HG03575 (cell line): ENCODE results near the gene HAPLN2.
"Not testable (repeated sequence)": the region's sequence is repeated elsewhere in the genome, so short reads cannot be mapped to it uniquely, and the experiment has no call there.

Experiments used
- ATAC-seq: cut with Tn5 transposase; IDR thresholded peaks from one replicate; pipeline ENCODE4 v1.9.1; 2021; ENCODE audit not compliant: unreplicated experiment, insufficient number of reproducible peaks, low FRiP score; ENCODE audit errors: extremely low read depth

HAPLN2 gene

DNA sequence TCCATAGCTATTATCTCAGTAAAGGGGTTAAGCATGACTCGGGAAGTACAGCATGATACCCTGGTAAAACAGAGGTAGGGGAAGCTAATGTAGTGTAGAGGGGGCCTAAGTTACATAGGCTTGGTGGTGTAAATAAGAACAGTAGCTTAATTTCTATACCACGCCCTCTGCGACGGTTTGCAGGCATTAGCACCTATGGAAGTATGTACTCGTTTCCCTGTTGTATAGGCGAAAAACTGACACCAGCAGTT is 28.1 kb upstream of the HAPLN2 start:
- no peak for ATAC-seq

DNA sequence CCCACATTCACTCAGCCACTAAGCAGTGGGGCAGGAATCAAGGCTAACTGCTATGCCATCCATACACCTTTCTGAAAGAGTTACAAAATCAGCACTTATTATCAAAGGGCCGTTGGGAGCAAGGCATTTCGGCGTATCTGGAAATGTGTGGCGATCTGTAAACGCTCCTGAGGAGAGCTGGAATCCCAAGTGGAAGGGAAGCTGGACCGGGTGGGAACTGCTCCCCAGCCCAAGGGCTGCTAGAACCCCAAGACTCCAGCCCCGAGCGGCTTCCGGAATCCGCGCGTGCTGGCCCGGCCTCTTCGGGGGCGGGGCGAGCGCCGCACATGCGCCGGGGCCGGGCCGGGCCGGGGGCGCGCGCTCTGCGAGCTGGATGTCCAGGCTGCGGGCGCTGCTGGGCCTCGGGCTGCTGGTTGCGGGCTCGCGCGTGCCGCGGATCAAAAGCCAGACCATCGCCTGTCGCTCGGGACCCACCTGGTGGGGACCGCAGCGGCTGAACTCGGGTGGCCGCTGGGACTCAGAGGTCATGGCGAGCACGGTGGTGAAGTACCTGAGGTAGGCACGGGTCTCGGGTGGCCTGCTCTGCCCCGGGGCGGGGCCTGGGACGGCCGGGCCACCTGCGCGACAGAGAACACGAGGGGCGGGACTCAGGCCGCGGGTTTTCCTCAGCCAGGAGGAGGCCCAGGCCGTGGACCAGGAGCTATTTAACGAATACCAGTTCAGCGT is 27.6 kb upstream of the HAPLN2 start, which contains the start of gene NAXE:
NAXE (plus strand) TSS at position 345 of the 726 bp plus-strand sequence; CDS start at position 374, 29 bp downstream.
- no peak for ATAC-seq

DNA sequence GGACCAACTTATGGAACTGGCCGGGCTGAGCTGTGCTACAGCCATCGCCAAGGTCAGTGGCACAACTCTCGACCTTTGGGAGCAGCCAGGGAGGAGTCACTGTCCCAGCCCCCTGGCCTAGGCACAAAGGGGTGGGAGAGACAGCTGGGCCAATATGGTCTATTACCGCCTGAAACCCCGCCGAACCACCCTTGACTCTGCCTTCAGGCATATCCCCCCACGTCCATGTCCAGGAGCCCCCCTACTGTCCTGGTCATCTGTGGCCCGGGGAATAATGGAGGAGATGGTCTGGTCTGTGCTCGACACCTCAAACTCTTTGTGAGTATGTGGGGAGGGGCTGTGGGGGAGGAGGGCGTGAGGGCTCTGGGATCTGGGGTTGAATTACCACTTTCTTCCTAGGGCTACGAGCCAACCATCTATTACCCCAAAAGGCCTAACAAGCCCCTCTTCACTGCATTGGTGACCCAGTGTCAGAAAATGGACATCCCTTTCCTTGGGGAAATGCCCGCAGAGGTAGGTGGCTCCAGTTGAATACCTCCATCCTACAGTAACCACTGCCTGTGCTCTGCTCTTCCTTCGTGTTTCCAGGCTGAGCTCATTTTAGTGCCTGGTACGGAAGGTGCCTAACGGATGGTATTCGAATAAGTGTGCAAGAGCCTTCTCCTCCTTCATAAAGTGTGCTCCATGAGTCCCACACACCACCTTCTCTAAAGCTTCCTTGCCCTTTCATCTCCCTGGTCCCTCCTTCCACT is 26.9 kb upstream of the HAPLN2 start:
- no peak for ATAC-seq

DNA sequence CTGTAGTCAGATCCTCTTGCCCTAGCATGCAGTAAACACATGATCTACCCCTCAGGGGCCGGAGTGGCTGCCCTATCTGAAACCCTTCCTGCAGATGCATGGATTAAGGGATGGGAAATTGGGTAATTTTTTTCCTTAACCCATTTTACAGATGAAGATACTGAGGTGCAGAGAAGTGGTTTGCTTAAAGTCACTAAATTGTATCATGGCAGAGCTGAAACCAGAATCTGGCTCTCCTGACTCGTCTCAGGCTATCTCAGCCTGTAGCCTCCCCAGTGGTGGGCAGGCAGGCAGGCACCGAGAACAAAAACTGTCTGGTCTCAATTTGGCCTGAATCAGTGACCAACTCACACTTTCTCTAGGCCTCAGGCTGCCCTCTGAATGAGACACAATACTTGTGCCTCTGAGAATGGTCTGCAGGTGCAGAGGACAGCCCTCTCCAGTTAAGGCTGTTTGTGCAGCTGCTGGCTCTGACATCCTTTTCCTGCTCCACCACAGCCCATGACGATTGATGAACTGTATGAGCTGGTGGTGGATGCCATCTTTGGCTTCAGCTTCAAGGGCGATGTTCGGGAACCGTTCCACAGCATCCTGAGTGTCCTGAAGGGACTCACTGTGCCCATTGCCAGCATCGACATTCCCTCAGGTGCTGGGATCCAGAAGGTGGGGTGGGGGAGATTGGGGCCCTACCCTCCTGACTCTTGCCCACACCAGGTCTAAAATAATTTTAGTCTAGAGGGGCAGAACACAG is 26.1 kb upstream of the HAPLN2 start:
- ATAC-seq, result no peak

DNA sequence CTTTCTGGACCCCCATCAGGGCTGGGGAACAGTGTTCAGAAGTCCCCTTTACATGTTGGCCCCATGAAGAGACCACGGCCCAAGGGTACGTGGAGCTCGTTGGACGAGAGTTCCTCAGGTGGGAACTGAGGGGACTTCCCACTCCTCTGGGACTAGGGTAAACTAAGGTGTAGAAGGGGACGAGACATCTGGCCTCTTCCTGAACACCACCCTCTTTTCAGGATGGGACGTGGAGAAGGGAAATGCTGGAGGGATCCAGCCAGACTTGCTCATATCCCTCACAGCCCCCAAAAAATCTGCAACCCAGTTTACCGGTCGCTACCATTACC is 25.6 kb upstream of the HAPLN2 start:
- no peak for ATAC-seq

DNA sequence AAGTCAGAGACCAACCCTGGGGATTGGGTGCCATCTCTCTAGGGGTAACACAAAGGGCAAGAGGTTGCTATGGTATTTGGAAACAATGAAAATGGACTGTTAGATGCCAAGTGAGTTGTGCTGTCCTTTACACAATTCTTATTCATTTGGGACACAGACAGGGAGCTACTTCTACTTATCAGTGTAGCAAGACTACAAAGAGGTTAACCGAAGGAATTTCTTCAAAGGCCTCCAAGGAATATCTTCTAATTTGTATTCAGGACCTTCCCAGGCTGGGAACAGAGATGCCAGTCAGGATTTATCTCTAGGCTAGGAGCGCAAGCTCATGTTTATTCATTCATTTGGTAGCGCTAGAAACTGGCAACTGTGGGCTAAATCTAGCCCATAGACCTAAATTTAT is 25.0 kb upstream of the HAPLN2 start:
- no peak for ATAC-seq

DNA sequence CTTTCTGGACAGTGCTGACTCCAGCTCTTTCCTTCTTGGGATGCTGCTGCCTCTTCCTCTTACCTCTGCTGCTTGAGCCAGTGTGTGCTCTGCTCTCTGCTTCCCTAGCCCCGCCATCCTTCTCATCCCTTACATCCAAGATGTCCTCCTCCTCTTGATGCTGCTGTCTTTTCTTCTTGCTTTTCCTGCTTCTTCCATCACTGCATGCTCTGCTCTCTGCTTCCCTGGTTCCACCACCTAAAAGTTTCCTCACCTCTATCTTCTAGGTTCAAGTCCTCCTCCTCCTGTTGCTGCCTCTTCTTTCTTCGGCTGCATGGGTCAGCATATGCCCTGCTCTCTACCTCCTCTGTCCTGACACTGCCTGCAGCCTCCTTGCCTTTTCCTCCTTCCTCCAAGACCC is 24.2 kb upstream of the HAPLN2 start:
- no peak for ATAC-seq

DNA sequence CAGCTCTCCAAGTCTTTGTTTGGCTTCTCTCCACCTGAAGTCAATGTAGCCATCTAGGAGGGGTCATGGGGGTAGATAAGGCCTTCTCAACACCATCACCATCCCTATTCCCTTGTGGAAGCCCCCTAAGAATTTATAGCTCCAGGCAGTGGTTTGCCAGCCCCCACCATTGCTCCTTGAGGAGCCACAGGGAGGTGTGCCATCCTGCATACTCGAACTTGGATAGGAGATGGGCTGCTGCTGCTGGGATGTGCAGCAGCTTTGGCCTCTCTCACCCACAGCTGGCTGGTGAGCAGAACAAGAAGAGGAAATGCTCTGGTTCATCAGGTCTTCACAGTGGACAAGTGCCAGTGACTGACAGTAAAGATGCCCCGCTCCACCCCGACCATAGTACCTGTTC is 22.8 kb upstream of the HAPLN2 start:
- no peak for ATAC-seq

DNA sequence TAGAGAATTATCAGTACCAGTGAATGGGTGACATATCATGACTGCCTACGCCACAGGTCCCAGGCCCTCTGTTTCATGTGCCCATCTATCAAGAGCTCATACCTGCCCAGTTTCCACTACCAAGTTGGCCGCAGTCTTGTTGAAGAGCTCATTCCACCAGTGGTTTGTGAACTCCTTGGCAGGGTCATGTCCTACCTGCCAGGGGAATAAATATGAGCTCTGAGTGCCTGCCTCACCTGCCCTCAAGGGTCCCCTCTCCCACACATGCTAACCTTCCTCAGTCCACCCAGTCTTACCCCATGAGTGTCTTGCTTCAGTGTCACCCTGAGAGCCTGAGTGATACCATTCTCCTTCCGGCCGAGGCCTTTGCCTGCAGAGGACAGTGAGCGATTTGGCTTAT is 21.1 kb upstream of the HAPLN2 start:
- ATAC-seq, result no peak

DNA sequence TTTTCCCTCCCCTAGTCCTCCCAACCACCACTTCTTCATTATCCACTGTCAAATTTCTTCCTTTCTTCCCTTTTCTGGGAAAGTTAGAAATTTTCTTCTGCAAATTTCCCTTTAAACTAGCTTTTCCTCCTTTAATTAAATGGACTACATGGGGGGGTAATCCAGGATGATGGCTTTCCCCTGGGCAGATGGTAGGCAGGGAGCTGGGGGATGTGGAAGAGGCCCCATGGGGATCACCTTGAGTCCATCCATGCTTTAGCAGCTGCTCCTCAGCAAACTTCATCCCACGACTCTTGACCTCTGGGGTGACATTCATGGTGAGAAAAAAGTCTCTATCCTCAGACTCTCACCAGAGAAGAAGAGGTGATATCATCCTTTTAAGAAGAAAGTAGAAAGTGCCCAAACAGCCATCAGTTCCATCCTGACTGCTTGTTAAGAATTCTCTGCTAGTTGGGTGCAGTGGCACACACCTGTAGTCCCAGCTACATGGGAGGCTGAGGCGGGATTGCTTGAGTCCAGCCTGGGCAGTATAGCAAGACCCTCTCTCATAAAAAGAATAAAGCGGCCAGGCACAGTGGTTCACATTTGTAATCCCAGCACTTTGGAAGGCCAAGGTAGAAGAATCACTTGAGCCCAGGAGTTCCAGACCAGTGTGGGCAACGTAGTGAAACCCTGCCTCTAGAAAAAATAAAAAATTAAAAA is 20.3 kb upstream of the HAPLN2 start:
- no peak for ATAC-seq

DNA sequence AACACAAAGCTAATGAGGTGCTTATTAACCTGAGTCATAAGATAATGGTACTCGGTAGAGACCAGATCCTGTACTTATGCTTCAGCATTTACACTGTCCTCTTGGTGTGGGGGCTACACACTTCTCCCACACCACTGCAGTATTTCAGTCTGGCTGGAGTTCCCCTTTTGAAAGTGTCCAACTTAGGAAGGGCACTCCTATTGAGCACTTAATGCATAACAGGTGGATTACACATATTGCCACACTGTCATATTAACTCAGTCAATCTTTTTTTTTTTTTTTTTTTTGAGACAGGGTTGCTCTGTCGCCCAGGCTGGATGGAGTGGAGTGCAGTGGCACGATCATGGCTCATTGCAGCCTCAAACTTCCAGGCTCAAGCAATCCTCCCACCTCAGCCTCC is 19.4 kb upstream of the HAPLN2 start:
- no peak for ATAC-seq

DNA sequence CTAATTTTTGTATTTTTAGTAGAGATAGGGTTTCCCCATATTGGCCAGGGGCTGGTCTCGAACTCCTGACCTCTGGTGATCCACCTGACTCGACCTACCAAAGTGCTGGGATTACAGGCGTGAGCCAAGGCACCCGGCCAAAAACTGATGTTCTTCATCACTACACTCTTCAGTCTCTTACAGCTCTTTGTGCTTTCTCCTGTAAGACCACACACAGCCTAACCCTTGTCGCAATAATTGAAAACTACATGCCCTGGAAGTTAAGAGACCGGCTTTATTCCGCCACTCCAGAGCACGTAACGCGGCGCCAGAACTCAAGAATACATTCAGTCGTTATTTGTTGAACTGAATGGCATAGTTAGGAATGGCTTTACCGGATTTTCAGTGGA is 18.5 kb upstream of the HAPLN2 start:
- no peak for ATAC-seq

DNA sequence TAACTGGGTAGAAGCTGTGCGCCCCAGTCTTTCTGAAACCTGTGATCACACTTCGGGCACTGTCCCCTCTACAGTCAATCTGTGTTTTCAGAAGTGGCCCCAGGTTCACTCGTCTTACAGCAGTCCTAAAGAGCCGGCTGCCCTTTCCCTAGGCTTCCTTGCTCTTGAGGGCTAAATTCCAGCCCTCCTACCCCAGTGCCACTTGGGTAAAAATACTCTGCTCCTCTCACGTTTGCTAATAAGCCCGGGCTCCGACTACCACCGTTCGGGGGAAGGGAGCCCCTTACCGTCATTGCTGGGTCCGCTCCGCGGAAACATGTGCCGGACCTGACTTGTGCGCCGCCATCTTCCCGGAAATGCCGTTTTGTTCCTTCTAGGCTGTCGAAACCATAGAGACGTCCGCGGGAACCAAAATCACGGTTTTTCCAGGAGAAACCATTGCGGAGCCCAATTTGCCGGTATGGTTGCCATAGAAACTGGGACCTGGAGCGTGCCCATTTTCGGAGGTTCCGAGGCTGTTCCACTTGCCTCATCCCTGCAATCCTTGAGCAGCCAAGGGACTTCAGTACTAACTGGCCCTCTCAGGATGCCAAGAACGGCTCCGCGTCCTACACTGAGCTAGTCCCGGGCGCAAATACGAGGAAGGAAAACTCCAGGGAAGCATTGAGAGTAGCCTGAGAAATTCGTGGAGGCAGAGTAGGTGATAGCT is 17.9 kb upstream of the HAPLN2 start, which contains the start of gene GPATCH4:
GPATCH4 (minus strand) TSS at position 358 of the 709 bp plus-strand sequence.
- ATAC-seq, result no peak

DNA sequence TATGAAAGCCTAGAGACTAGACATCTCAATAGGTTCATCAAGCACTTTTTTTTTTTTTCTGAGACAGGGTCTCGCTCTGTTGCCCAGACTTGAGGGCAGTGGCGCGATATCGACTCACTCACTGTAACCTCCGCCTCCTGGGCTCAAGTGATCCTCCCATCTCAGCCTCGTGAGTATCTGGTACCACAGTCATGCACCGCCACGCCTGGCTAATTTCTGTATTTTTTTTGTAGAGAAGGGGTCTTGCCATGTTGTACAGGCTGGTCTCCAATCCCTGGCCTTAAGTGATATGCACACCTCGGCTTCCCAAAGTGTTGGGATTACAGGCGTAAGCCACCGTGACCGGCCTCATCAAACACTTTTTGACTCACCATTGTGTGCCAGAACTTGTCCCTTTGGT is 17.3 kb upstream of the HAPLN2 start:
- no peak for ATAC-seq

DNA sequence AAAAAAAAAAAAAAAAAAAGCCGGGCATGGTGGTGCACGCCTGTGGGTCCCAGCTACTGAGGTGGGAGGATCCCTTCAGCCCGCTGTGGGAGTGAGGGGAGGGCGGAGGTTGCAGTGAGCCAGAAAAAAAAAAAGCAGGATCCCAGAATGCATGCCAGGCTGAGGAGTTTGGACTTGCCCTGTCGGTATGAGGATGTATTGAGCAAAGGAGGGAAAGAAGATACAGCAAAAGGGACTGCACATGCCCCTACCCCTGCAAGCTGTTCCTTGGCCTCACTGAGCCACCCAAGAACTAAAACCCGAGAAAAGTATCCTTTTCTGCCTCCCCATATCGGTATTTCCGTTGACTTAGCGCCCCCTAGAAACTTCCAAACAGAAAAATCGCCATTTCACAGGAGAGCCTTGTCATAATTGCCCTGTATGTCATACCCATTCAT is 16.6 kb upstream of the HAPLN2 start:
- ATAC-seq, result no peak

DNA sequence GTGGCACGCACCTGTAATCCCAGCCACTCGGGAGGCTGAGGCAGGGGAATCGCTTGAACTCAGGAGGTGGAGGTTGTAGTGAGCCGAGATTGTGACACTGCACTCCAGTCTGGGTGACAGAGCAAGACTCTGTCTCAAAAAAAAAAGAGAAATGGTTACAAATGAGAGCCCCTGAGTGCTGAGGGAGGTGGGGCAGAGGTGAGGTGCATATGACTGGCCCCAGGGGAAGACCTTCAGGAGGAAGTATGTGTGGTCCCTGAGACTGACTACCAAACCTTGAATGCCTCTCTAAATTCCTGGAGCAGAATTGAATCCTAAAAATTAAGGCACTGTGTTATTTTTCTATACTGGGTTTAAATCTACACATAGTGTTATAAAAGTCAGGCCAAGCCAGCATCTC is 11.9 kb upstream of the HAPLN2 start:
- not testable (repeated sequence) for ATAC-seq

DNA sequence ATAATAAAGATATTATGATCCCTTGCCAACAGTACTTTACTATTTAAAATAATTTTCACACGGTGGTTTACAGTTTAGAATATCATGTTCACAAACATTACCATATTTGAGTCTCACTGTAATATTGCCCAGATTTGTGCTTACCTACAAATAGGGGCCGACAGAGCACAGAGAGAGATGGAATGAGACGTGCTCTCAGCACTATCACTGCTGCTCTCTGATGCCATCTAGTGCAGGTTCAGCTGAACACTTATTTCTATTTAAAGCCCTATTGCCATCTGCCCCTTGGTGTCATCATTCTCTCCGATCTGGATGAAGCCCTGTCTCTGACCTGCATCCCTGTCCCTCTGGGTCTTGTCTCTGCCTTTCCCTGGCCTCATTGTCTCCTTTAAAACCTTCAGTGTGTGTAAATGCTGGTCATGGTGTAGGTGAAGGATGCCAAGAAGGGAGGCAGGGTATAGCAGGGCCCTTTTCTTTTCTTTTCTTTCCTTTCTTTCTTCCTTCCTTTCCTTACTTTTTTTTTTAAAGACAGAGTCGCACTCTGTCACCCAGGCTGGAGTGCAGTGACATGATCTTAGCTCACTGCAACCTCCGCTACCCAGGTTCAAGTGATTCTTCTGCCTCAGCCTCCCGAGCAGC is 11.1 kb upstream of the HAPLN2 start:
- no peak for ATAC-seq

DNA sequence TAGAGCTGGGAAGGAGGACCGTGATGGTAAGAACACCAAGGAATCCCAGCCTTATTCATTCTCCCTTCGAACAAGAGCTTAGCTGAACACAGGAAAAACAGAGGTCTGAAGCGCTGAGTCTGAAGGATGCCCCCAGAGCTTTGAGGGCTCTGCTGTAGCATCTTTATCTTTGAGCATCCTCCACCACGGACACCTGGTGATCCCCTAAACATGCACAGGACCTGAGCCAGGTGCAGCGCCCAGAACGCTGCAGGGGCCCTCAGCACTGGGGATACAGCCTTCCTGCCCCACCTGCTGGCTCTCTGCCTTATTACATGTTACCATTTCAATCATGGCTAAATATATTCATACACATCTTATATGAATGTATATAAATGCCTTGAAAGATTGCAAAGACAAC is 10.2 kb upstream of the HAPLN2 start:
- no peak for ATAC-seq

DNA sequence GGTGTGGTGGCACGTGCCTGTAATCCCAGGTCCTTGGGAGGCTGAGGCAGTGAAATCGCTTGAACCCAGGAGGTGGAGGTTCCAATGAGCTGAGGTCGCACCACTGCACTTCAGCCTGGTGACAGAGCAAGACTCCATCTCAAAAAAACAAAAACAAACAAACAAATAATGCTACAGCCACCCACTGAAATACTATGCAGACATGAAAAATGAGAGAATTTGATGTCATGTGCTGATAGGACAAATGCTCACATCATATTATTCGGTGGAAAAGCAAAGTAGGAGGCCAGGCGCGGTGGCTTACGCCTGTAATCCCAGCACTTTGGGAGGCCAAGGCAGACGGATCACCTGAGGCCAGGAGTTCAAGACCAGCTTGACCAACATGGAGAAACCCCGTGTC is 9.1 kb upstream of the HAPLN2 start:
- not testable (repeated sequence) for ATAC-seq
